Prostate gland (tissue), 2 donors: Measurements from ENCODE around the gene JPH3.

Experiments used
- CTCF ChIP-seq, 4 experiments: fragments of 200-600 bp in 2 of 4; fragments of 450-650 bp in 2 of 4; sonication (generic) in 2 of 4; IDR thresholded peaks; 1 replicate in 3 of 4; 2 replicates in 1 of 4; pipeline ENCODE4 v1.5.1; 2016 to 2019; ENCODE audit warnings: antibody characterized with exemption in 4 of 4, mild to moderate bottlenecking in 2 of 4, moderate library complexity in 2 of 4
- POLR2A ChIP-seq: fragments of 450-650 bp; IDR thresholded peaks from one replicate; pipeline ENCODE4 v1.6.1; 2016; ENCODE audit warnings: antibody characterized with exemption, mild to moderate bottlenecking

- TF ChIP-seq POLR2A (no peak), CTCF (IDR thresholded peaks at IDR 0.05) (no peak)
Measured at GRCh38 chr16:87696726-87697125, 94.4 kb downstream of the JPH3 start.
